T-helper 22 cell (primary cell): Measurements from ENCODE around the gene ATP1B2.

ENCODE experiments used
- DNase-seq: peaks from one replicate; pipeline ENCODE4 v3.0.0-alpha.2; 2020; ENCODE audit warnings: low read depth

Gene ATP1B2

DNA sequence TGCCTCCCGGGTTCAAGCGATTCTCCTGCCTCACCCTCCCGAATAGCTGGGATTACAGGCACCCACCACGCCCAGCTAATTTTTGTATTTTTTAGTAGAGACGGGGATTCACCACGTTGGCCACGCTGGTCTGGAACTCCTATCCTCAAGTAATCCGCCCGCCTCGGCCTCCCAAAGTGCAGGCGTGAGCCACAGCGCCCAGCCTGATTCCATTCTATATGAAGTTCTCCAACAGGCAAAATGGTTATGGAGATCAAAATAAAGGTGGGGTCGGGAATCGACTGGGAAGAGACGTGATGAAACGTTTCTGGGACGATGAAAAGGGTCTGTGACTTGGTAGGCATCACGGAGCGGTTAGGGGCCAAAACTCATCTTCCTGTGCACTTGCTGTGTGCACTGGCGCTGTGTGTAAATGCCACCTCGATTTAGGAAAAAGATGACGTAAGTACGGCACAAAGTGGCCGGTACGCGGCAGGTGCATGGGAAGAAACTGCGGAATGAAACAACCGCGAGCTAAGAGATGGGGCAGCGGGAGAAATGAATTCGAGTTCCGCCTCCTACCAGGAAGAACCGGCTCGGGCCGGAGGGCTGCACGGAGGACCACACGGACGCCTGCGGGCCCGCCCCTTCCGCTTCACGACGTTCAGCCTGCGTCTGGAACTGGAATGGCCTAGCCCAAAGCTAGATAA lies 35.0 kb downstream of the ATP1B2 start:
- peak; percentile 85 for DNase-seq

GRCh38 chr17:7686222-7687071 lies 35.7 kb downstream of the ATP1B2 start:
- DNase-seq = peak; percentile 61

GRCh38 chr17:7687072-7687907 lies 36.6 kb downstream of the ATP1B2 start, which contains the start of gene TP53:
Gene TP53 (minus strand): TSS chr17:7687490. CDS start chr17:7676594, 10,896 bp downstream.
- DNase-seq = peak; percentile 82

DNA sequence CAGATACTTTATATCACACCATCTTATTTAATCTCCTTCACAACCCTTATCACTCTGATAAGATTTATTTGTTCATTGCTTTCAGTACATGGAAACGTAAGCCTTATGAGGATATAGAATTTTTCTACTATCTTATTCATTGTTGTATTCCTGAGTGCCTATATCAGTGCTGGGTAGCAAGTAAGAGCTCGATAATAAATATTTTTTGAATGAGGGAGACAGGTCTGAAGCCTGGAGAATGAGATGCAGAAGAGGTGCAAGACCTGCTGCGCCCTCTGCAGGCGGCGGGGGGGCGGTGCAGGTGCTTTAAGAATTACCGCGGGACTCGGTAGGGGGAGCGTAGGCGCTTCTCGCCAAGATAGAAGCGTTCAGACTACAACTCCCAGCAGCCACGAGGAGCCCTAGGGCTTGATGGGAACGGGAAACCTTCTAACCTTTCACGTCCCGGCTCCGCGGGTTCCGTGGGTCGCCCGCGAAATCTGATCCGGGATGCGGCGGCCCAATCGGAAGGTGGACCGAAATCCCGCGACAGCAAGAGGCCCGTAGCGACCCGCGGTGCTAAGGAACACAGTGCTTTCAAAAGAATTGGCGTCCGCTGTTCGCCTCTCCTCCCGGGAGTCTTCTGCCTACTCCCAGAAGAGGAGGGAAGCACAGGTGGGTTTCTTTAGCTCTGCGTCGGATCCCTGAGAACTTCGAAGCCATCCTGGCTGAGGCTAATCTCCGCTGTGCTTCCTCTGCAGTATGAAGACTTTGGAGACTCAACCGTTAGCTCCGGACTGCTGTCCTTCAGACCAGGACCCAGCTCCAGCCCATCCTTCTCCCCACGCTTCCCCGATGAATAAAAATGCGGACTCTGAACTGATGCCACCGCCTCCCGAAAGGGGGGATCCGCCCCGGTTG lies 37.4 kb downstream of the ATP1B2 start, which contains the start of gene WRAP53:
Gene WRAP53 (plus strand): TSS at position 570 of the 900 bp plus-strand sequence. CDS start 172 bp downstream, at position 742.
- peak; percentile 92 for DNase-seq

DNA sequence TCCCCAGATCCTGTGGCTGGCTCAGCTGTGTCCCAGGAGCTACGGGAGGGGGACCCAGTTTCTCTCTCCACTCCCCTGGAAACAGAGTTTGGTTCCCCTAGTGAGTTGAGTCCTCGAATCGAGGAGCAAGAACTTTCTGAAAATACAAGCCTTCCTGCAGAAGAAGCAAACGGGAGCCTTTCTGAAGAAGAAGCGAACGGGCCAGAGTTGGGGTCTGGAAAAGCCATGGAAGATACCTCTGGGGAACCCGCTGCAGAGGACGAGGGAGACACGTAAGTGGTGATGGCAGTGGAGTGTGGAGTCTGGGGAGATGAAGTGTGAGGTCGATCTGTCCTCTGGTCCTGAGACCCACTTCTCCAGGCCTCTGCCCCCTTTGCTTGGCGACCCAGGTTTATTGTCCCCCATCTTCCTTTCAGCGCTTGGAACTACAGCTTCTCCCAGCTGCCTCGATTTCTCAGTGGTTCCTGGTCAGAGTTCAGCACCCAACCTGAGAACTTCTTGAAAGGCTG lies 38.1 kb downstream of the ATP1B2 start:
- DNase-seq = no peak

DNA sequence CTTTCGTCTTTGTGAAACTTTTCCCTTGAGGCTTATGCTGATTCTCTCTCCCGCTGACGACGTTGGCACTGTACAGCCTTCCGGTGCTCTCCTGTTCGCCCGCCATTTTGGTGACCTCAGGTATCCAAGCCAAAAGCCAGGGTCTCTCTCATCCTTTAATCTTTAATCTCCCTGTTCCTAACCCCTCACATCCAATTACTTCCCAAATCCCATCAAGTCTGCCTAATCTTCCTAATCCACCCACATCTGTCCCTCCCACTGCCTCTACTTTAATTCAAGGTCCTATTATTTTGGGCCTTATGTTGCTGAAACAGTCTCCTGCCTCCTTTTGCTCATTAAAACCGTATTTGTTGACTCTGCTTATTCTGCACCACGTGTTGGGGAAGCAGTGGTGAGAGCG lies 44.9 kb downstream of the ATP1B2 start:
- no peak for DNase-seq

DNA sequence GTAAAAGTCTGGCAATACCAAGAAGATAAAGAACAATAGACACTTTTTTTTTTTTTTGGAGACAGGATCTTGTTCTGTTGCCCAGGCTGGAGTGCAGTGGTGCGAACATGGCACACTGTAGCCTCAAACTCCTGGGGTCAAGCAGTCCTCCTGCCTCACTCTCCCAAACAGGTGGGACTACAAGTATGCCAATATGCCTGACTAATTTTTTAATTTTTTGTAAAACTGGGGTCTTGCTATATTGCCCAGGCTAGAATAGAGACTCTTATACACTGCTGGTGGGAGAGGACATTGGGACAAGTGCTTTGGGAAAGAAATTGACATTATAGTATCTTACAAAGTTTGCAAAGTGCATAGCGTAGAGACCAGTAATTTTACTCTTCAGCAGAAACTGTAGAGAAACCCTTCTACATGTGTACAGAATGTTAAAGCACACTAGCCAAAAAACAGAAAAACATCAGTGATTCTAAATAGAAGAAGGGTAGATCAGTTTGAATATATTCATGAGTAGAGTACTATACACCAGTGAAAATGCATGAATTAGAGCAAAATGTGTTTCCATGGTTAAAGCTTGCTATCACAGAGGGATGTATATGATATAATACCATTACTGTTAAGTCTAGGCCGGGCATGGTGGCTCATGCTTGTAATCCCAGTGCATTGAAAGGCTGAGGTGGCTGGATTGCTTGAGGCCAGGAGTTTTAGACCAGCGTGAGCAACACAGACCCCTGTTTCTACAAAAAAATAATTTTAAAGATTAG lies 47.3 kb downstream of the ATP1B2 start:
- no peak for DNase-seq

- DNase-seq = no peak
Measured at GRCh38 chr17:7700510-7700909, 49.8 kb downstream of the ATP1B2 start.

DNA sequence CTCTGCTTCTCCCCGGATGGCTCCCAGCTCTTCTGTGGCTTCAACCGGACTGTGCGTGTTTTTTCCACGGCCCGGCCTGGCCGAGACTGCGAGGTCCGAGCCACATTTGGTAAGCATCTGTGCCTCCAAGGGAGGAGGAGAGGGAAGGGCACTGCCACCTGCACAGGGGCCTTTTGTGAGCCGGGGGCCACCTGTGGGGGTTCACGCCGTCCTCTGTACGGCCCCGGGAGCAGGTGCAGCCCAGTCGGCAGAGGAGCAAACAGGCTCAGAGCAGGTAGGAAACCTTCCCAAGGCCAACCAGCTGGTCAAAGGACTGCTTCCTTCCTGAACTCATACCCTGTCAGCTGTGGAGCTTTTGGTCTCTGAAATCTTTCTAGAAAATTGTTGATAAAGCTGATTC lies 51.0 kb downstream of the ATP1B2 start:
- no peak for DNase-seq

- no peak for DNase-seq
Measured at GRCh38 chr17:7702776-7703175, 52.0 kb downstream of the ATP1B2 start.

- no peak for DNase-seq
Measured at GRCh38 chr17:7703584-7704479, 53.1 kb downstream of the ATP1B2 start.

DNA sequence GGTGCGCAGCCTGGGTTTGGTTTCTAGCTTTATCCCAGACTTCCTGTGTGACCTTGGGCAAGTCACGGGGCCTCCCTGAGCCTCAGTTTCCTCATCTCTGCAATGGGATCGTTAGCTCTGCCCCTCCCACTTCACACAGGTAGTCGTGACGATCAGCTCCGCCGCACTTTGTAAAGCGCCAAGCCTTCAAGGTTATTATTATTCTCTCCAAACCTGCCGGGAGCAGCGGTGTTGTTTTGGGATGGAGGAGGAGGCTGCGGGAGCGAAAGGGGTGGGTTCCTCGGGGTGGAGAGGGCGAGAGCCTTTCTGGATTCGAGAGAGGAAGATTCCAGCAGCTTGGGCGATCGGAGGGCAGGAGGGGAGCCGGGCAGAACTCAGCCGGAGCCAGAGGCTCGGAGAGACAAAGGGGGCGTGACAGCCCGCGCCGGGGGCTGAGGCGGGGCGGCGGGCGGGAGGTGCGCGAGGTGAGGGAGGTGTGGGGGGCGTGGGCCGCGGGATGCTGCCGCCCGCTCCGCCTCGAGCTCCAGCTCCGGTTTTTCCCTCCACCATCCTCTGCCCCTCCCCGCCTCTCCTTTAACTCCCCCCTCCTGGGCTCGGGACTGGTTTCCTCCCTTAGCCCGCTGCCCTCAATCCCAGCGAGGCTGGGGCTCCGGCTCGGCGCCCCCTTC lies 54.0 kb downstream of the ATP1B2 start, which contains the start of gene EFNB3:
Gene EFNB3 (plus strand): TSS at position 602 of the 668 bp plus-strand sequence. CDS start 397 bp downstream, outside the sequence.
- DNase-seq = no peak

DNA sequence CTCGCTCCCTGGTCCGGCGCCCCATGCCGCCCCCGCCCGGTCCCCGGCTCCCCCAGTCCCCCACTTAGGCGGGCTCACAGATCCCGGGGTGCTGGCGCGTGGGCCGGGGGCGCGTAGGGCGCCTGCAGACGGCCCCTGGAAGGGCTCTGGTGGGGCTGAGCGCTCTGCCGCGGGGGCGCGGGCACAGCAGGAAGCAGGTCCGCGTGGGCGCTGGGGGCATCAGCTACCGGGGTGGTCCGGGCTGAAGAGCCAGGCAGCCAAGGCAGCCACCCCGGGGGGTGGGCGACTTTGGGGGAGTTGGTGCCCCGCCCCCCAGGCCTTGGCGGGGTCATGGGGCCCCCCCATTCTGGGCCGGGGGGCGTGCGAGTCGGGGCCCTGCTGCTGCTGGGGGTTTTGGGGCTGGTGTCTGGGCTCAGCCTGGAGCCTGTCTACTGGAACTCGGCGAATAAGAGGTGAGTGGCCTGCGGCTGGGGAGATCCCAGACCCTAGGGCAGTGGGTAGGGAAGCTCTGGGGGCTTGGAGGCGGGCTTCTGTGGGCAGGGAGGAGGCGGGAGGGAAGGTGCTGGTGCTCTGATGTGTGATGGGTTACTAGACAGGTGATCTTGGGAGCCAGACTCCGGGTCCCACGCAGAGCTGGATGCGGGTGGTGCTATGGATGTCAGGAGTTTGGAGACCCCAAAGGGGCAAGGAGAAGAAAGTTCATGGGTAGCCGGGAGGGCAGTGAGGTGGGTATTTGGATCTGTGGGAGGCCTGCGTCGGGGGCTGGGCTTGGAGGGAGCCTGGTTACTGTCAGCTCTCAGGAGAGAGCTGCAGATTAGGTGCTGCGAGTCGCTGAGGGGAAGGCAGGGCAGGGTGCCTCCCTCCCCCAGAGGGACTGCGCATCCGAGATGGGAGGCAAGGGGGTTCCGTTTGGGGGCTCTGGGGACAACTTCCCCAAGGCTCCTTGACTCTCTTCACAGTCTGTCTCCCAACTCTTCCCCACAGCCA lies 54.8 kb downstream of the ATP1B2 start:
- no peak for DNase-seq

GRCh38 chr17:7706631-7707354 lies 56.1 kb downstream of the ATP1B2 start:
- DNase-seq = no peak
